CD1c-positive myeloid dendritic cell (primary cell): ENCODE data around the gene ASB13.

Source experiments
- DNase-seq: peaks from one replicate; pipeline ENCODE4 v3.0.0-alpha.2; 2016; ENCODE audit errors: extremely low spot score

Gene ASB13

GRCh38 chr10:5666008-5666840 is at the start of gene ASB13:
ASB13 (minus strand) TSS chr10:5666595; CDS start chr10:5666551, 44 bp downstream.
- peak; percentile 69 for DNase-seq

- no peak for DNase-seq
Observed at GRCh38 chr10:5711642-5712041, 45.2 kb upstream of the ASB13 start.

GRCh38 chr10:5710859-5711258 is 44.5 kb upstream of the ASB13 start:
- no peak for DNase-seq

- DNase-seq = no peak
Observed at GRCh38 chr10:5709865-5710264, 43.5 kb upstream of the ASB13 start.

- DNase-seq = no peak
Observed at GRCh38 chr10:5708356-5708755, 42.0 kb upstream of the ASB13 start.

- DNase-seq = no peak
Observed at GRCh38 chr10:5698062-5698461, 31.7 kb upstream of the ASB13 start.

- no peak for DNase-seq
Observed at GRCh38 chr10:5697342-5697741, 30.9 kb upstream of the ASB13 start.

GRCh38 chr10:5694573-5694972 is 28.2 kb upstream of the ASB13 start:
- no peak for DNase-seq

- DNase-seq = peak; percentile 28
Observed at GRCh38 chr10:5692461-5693358, 26.3 kb upstream of the ASB13 start.

- no peak for DNase-seq
Observed at GRCh38 chr10:5691786-5692185, 25.4 kb upstream of the ASB13 start.

GRCh38 chr10:5688587-5688986 is 22.2 kb upstream of the ASB13 start:
- no peak for DNase-seq

- DNase-seq = no peak
Observed at GRCh38 chr10:5685764-5686240, 19.4 kb upstream of the ASB13 start.

GRCh38 chr10:5684971-5685763 is 18.8 kb upstream of the ASB13 start:
- DNase-seq = peak; percentile 63

- peak; percentile 99 for DNase-seq
Observed at GRCh38 chr10:5684318-5684970, 18.0 kb upstream of the ASB13 start, which contains the start of gene TASOR2. TASOR2 (plus strand) TSS chr10:5684838; CDS start chr10:5720643, 35,805 bp downstream.

- no peak for DNase-seq
Observed at GRCh38 chr10:5683065-5683464, 16.7 kb upstream of the ASB13 start.

GRCh38 chr10:5681930-5682329 is 15.5 kb upstream of the ASB13 start:
- DNase-seq = no peak

- DNase-seq = no peak
Observed at GRCh38 chr10:5679606-5680005, 13.2 kb upstream of the ASB13 start.

- DNase-seq = no peak
Observed at GRCh38 chr10:5679037-5679435, 12.6 kb upstream of the ASB13 start.

- no peak for DNase-seq
Observed at GRCh38 chr10:5678397-5679036, 12.1 kb upstream of the ASB13 start.

GRCh38 chr10:5670662-5671375 is 4.4 kb upstream of the ASB13 start:
- DNase-seq = no peak
